LNCAP (cell line): ENCODE data around the gene TTN.

ENCODE experiments used
- CTCF ChIP-seq: fragments of 450-650 bp; IDR thresholded peaks from 2 replicates; pipeline ENCODE4 v1.5.1; 2017; ENCODE audit warnings: mild to moderate bottlenecking

TTN gene

GRCh38 chr2:178650554-178650953 lies 156.7 kb downstream of the TTN start:
- no peak for TF ChIP-seq CTCF

GRCh38 chr2:178644919-178645318 lies 162.3 kb downstream of the TTN start:
- no peak for TF ChIP-seq CTCF

GRCh38 chr2:178641498-178641897 lies 165.7 kb downstream of the TTN start:
- TF ChIP-seq CTCF, result no peak

GRCh38 chr2:178635897-178636296 lies 171.3 kb downstream of the TTN start:
- no peak for TF ChIP-seq CTCF

GRCh38 chr2:178632729-178633128 lies 174.5 kb downstream of the TTN start:
- TF ChIP-seq CTCF, result no peak

- no peak for TF ChIP-seq CTCF
Observed at GRCh38 chr2:178630581-178630980, 176.6 kb downstream of the TTN start.

GRCh38 chr2:178629463-178629862 lies 177.8 kb downstream of the TTN start:
- no peak for TF ChIP-seq CTCF

- TF ChIP-seq CTCF, result no peak
Observed at GRCh38 chr2:178628605-178629004, 178.6 kb downstream of the TTN start.
